ENCODE measurements around the gene NKX2-8. TPM values are rescaled to one million over a fixed set of nuclear protein-coding genes. Genes with fewer than 3 reads are reported as not detected.
"Not testable (repeated sequence)": the region's sequence is repeated elsewhere in the genome, so short reads cannot be mapped to it uniquely, and the experiment has no call there.

NKX2-8 gene
- total RNA-seq, 2 donors from 2014 or later: not detected

DNA sequence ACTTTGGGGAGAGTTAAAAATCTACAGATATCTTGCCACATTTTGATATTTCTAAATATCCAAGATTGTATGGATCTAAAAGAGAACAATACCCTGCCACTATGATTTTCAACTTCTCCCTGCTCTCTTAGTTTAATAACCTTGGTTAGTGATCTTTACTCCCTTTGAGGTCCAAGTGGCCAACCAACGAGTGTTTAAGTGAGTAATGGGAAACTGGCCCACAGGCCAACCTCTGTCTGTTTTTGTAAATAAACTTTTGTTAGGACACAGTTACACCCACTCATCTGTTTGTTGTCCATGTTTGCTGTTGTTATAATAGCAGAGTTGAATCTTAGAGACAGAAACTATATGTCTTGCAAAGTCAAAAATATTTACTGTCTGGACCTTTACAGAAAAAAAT lies 31.5 kb downstream of the NKX2-8 start:
- Mint-ChIP-seq H3K4me1 (no peaks in the 10 kb centered on the region), H3K9me3 (no peaks in the 10 kb centered on the region), H3K27ac (no peak overlapping the region), H3K27me3 (peaks cover 11% of the 10 kb centered on the region), H3K36me3 (ENCODE audit: low read depth) (no peaks in the 10 kb centered on the region), H3K4me3 (no peak overlapping the region)
- ATAC-seq (replicated peaks): no peak

DNA sequence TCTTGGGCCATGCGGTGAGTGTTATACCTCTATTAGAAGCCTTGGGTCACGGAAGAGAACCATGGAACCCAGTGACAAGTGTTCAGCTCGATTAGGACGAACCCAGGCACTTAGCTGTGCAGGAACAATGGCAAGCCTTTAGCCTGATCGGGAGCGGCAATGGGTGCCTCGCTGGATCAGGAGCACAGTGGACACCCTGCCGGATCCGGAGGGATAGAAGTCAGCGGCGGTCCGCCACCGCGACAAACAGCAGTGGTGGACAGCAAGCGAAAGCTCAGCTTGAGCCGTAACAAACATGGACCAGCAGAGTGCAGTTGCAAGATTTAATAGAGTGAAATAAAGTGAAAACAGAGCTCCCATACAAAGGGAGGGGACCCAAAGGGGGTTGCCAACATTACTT lies 38.1 kb downstream of the NKX2-8 start:
- ATAC-seq (replicated peaks); H3K4me3 Mint-ChIP-seq; H3K9me3 Mint-ChIP-seq; H3K27ac Mint-ChIP-seq; H3K36me3 Mint-ChIP-seq (ENCODE audit: low read depth); H3K27me3 Mint-ChIP-seq; H3K4me1 Mint-ChIP-seq: not testable (repeated sequence)

DNA sequence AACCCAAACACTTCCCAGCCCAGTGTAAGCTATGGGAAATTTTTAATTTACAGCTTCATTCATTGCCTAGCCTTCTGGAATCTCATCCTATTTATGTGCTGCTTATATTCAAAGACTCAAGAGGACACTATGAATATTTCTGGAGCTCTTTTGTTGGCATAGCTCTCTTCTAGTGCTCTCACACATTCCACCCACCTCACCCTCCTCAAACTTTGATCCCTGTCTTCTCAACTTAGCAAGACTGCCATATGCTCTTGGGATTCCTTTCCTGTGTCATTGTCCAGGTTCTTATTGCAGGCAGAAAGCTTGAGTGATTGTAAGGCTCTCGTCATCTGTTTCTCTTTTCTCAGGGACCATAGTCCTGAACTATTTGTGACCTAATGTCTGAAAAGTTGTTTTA lies 44.4 kb downstream of the NKX2-8 start:
- Mint-ChIP-seq H3K36me3 (ENCODE audit: low read depth) (no peaks in the 10 kb centered on the region), H3K4me3 (no peak overlapping the region), H3K27me3 (peaks cover 31% of the 10 kb centered on the region), H3K4me1 (no peaks in the 10 kb centered on the region), H3K9me3 (no peaks in the 10 kb centered on the region), H3K27ac (no peak overlapping the region)
- ATAC-seq (replicated peaks): no peak

Other genes starting within 250 kb of the NKX2-8 start
- gene NKX2-1, start 62.4 kb downstream of the NKX2-8 start, total RNA-seq: not detected
- gene PAX9, start 79.2 kb upstream of the NKX2-8 start, total RNA-seq: not detected

Data from activated T-helper 17 cell treated with anti-CD3 and anti-CD28 coated beads, Interleukin-2, amount 50 U/mL, for 72 hours (primary cell).